NCI-H146 treated with DMSO at 0.1 percent for 48 hours (cell line): ENCODE measurements around the gene UXS1.

Experiments used
- DNase-seq: peaks from one replicate; lab custom pipeline; 2025; ENCODE audit not compliant: unreplicated experiment; lab: John Stamatoyannopoulos, UW

Gene UXS1

DNA sequence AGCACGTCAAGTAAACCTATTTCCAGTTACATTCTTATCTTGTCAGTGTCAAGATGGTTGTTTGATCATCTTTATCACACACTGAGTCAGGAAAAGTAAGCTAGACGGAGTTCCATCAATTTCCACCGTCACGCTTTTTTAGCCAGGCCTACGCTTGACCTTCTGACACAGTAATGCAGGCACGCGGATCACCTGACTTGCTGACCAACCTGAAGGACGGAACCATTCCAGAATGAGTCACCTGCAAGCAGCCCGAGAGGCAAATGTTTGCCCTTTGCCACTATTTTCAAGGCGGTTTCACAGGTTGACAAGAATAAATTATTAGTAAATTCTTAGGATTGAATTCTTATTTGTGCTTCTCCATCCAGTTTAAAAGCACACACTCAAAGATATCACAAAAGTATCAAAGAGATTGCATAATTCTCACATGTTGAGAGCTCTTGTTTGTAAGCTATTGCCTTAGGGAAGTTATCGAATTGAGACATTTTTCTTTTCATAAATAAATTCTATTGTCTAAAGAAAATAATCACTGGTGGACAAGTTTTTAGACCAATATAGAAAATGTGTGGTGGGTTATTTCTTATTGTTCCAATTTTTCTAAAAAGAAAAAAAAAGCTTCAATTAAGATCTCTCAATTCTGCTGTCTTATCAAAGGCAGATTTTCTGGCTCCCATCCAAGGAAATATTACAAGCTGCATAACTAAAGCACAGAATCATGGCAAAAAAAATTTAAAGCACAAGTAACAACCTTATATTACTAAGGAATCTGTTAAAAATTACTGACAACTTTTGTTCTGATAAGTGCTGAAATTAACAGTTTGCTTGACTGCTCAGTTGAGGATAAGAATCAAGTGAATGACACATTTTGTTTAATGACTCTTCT, 31.9 kb downstream of the UXS1 start:
- DNase-seq: no peak

DNA sequence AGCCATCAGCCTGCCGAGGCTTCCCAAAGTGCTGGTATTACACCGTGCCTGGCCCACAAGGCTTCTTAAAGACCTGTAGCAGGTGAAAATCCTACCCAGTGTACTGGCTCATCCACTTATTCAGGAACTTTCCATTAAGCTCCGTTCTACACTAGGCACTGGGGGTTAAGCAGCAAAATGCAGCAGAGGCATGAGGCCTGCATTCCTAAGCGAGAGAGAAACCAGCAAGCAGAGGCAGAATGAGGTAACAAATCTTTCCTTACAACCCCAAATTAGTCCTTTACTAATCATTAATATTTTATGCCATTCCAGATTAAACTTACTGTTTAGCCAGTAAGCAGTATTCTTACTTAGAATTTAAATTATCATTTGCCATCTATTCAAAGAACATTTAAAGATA, 32.8 kb downstream of the UXS1 start:
- DNase-seq: no peak

DNA sequence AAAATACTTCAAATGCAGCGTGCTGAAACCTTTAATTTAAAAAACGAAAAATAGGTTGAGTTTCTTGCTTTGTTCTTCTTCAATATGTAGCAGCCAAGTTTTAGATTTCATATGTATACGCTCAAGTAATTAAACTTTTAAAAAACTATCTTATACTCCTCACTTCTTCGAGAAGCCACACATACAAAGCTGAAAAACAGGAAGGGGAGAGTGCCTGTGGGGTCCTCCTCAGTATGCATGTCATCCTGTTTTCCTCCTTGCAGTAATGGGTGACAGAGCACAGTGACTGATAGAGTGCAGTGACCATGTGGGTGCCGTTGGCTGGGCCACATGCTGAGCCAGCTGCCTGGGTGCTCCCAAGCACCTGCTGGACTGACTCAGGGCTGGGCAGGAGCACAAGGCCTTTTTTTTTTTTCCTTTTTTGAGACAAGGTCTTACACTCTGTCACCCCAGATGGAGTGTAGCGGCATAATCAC, 33.3 kb downstream of the UXS1 start:
- DNase-seq: peak; percentile 14

DNA sequence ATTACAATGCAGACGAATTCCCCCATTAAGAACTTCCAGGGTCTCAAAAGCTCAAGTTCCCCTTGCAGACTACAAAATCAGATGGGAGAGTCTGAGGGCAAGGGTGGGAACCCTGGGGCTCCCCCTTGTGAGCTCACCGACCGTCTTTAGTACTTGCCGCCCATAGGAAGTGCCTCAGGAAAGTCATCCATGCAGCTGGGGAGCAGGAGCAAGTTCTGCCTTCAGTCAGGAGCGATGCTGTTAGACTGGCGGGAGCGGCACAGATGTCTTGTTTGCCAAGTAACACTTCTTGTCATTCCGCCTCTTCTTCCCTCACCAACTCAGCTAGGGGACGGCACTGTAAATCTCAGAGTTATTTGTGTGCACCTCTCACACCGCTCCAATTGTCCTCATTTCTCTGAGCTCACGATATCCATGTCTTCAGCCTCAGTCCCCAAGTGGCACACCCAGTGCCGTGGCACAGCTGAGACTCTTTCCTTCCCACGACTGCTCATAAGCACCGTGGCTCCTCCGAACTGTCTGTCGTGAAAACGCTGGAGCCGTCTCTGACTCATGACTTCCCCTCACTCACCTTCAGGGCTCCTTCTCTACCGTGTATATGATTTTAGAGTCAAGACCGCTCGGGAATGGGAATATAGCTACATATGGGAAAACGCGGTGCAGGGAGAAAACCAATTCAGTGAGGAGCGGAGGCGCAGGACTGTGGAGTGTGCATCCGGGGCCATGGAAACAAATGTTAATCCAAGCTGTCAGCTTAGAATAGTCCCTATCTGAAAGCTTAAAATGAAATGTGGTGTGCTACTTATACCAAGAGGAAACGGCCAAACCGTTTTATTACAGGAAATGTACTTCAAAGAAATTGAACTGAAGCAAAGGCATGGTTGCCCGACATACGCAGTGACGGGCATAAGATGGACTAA, 34.0 kb downstream of the UXS1 start:
- DNase-seq: no peak

DNA sequence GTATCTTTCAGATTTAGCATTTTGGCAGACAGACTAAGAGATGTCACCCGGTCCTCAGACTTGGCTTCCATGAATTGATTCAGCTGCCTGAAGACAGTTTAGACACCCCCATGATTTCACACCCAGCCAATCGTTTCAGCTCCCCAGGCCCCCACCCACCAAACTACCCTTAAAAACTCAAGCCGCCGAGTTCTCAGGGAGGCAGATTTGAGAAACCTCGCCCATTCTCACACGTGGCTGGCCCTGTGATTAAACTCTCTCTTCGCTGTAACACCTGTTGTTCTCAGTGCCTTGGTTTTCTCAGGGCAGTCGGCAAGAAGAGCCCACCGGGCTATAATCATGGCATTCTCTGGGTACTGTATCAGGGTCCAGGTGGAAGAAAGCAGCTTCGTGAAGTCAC, 35.2 kb downstream of the UXS1 start:
- no peak for DNase-seq

DNA sequence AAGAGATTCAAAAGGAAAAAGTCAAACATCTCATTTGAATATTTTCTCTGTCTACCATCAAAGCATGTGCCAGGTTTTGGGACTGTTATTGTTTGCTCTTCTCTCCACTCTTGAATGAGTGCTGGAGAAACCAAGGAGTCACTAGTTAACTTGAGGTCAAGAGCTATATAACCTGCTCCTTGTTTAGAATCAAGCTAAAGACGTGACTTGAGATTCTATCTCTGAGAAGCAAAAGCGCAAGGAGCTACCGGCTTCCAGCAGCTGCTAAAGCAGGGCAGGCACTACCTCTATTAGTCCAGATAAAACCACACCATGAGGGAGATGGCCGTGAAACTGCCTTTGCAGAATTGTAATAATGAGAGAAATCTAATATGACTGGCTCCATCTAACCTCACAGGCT, 36.0 kb downstream of the UXS1 start:
- DNase-seq: no peak

DNA sequence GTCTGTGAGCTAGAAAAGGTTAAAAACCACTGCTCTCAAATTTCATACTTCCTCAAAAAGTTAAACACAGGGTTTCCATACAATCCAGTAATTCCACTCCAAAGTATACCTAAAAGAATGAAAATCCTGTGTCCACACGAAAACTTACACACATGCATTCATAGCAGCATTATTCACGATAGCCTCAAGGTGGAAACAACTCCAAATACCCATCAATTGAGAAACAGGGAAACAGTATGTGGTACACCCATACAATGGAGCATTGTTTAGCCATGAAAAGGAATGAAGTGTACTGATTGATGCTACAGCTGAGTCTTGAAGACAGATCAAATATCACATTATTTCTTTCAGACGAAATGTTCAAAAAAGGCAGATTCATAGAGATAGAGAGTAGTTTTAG, 36.7 kb downstream of the UXS1 start:
- no peak for DNase-seq

DNA sequence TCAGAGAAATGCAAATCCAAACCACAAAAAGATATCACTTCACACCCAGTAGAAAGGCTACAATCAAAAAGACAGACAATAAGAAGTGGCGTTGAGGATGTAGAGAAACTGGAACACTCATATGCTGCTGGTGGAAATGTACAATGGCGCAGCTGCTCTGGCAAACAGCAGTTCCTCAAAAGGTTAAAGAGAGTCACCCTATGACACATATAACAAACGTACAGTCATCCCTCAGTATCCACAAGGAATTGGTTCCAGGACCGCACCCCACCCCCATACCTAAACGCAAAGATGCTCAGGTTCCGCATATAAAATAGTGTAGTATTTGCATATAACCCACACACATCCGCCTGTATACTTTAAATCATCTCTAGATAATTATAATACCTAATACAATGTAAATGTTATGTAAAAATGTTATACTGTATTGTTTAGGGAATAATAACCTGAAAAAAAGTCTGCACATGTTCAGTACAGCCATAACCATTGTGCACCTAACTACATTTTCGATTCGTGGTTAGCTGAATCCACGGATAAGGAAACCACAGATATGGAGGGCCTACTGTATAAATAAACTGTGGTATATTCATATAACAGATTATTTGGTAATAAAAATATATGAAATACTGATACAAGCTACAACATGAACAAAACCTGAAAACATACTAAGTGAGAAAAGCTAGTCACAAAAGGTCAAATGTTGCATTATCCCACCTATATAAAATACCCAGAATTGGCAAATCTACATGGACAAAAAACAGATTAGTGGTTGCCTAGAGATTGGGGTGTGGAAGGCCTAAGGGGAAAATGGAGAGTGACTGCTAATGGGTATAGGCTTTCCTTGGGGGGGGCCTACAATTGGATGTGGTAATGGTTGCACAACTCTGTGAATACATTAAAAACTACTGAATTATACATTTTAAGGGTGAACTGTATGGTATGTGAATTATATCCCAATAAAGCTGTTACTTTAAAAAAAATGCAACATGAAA, 37.5 kb downstream of the UXS1 start:
- no peak for DNase-seq

DNA sequence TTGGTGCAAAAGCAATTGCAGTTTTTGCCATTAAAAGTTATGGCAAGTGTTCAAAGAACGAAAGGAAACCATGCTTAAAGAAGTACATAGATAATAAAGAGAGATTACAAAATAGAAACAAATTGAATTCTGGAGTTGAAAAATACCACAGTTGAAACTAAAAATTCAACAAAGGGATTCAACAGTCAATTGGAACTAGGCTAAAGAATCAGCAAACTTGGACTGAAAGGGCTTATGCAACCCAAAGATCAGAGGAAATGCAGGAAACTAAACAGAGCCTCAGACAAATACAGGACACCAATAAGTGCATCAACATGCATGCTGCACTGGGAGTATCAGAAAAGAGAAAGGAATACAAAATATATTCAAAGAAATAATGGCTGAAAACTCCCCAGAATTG, 40.3 kb downstream of the UXS1 start:
- no peak for DNase-seq

DNA sequence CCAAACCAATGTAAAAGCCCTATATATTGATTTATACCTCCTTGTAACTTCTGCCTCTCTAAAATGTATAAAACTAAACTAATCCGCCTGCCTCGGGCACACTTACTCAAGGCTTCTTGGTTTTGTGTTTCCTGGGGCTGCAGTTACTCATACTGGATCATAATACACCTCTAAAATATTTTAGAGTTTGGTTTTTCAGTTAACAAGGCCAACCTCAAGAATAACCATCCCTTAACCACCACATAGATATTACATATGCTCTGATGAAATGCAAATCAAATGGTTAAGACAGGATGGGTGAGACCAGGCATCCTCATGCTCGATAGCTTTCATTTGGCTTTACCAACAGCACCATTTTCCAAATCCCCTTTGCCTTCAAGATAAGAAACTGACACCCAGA, 46.4 kb downstream of the UXS1 start:
- no peak for DNase-seq

DNA sequence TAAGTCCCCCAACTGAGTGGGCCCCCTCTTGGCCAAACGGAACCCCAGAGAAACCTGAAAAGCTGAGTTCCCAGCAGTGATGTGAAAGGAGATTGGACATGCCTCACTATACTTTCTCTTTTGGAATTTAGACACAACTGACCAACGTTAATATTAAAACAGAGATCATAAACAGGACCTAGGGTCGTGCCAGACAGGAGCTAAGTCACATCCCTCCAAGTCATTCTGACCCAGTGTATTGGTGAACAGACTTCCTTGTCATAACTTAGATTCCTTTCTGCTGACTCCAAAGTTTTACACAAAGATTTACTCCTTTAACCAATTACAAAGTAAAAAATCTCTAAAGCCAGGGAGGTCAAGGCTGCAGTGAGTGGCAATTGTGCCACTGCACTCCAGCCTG, 46.9 kb downstream of the UXS1 start:
- no peak for DNase-seq

DNA sequence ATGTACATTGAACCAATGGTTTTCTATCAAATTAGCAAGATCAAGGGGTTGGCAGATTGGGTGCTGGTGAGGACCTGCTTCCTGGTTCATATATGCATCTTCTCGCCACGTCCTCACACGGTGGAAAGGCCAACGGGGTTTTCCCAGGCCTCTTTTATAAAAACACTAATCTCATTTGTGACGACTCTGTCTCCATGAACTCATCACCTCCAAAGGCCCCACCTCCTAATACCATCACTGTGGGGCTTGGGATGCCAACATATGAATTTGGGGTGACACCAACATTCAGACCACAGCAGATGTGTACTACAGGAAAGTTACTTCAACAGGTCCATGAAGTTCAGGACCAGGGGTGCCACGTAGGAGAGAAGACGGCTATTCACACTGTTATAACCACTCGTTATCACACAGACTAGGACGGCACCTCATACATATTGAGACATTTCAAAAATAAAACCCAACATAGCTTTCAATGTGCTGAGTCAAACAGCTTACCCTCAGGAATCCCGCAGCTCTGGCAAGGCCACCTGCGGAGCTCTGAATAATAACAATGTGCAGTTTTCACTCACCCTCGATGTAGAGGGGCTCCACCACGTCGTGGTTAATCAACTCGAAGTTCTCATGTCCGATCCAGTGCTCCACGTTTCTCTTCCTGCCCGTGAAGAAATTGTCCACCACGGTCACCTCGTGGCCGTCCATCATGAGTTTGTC, 49.3 kb downstream of the UXS1 start:
- DNase-seq: no peak

DNA sequence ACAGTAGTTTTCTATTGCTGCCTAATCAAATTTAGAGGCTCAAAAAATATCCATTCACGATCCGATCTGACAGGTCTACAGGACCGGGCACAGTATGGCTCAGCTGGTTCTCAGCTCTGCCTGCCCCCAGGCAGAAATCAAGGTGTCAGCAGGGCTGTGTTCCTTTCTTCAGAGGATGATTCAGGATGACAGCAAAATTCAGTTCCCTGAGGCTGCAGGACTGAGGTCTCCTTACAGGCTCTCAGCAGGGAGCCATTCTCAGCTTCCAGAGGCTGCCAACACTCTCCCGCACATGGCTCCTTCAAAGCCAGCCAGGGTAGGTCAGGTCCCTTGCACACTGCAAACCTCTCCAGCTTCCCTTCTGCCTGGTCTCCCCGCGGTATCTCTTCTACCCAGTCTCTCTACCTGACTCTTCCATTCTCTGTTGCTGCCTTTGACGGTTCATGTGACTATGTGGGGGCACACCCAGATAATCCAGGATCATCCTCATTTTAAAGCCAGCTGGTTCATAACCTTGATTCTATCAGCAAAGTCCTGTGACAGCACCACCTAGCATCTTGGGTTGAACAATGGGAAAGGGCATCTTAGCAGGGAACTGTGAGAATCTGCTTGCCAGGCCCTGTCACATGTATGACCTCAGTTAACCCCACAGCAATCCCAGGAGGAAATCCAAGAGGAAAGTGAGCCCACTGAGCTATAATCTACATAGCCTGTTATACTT, 50.4 kb downstream of the UXS1 start:
- DNase-seq: no peak

DNA sequence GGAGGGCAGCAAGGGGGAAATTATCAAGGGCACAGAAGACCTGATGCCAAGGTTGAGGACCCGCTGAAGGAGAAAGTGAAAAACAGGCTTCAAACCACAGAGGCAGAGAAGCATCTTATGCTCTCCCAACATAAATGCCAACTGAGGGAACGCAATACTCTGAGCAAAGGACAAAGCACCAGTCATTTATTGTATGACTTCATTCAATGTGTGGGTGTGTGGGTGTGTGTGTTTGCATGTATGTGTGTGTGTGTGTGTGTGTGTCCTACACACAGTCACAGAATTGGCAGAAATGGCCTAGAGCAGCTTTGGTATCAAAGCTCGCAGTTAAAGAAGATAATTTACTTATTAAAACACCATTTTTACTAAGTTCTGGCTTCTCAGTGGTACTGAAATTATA, 51.4 kb downstream of the UXS1 start:
- no peak for DNase-seq

DNA sequence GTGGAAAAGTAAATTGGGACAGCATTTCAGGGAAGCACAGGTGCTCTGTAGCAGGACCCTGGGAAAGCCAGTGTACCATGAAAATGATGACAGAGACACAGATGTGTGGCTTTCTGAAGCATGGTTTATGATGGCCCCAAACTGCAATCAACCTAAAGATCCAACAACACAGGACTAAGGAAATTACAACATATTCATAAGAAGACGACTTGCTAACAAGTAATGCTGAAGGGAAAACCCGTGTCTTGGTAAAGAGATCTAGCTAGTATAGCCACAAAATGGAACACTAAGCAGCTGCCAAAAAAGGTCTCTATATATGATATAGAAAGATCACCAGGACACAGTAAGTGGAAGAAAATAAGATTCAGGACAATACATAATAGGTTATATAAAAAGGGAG, 53.2 kb downstream of the UXS1 start:
- no peak for DNase-seq

DNA sequence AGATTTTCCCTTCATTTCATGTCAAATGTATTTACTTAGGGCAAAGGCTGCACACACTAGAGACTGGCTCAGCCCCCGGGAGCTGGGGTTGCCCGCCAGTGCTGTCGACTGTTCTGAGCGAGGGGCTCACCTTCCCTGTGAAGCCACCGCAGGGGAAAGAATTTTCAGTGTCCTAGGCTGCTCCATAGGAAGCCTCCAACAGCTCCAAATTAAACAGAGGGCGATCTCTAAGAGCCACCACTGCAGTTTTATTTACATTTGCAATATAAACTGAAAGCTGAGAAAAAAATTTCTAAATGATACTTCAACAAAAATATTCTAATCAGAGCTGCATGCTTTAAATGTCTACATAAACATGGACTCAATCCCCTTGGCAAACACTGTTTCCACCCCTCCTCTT, 54.0 kb downstream of the UXS1 start:
- no peak for DNase-seq

DNA sequence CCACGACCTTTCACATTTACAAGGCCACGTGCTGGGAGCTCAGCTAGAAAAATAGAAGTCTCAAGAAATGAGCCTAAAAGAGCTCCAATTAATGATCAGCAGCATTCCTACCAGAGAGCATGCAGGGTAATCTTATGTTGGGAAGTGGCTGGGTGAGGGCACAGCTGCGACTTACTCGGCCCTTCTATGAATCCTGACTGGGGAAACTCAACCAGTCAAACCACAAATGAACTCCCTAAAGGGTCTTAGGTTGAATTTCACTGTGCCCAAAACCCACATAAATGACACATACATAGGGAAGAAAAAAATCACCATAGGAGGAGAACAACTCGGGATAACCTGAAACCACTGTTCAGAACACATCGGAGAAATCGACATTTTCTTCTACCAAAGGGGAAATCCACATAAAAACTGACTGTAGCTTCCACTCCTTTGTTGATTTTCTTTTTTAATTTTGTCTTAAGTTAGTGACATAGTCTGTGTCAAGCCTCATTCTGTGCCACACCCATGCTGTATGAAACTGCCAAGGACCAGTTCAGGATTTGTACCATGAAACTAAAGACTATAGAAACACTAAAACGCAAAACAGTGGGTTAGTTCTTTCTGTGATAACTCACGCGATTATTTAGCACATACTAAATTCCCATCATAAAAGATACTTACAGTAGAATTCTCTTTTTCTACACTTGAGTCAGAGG, 54.7 kb downstream of the UXS1 start:
- no peak for DNase-seq

DNA sequence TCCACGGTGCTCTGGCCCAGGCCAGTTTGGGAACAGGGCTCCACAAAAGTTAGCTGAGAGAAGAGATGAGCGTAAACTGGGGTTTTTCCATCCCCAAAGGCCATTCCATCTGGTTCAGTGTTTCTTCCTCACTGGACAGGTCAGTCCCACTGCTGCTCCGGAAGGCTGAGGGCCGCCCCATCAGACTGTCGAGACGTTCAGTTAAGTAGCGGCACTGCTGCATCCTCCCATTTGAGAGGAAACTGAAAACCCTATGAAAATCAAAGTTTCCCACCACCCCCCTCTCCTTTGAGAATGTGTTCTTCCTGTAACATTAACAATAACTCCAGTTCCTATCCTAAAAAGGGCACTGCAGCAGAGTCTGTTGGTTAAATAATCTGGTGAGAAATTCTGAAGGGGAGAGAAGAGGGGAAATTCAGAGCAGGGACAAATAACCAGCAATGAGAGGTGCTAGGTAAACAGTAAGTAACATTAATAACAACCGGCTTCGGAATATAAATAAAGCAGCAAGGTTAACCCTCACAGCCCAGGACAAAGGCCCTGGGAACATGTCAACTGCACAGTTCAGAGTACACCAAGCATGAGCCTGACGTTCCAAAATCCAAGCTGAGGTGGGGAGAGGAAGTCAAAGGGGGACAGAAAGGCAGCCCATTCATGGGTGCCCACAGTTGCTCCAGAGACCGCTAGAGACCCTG, 55.4 kb downstream of the UXS1 start:
- no peak for DNase-seq
